HG03354 (cell line): ENCODE measurements around the gene CSNK1G3.
"Not testable (repeated sequence)": the region's sequence is repeated elsewhere in the genome, so short reads cannot be mapped to it uniquely, and the experiment has no call there.

Experiments
- ATAC-seq: cut with Tn5 transposase; IDR thresholded peaks from one replicate; pipeline ENCODE4 v1.9.1; 2021; ENCODE audit warnings: mild to moderate bottlenecking; ENCODE audit not compliant: unreplicated experiment, poor library complexity, severe bottlenecking

Gene CSNK1G3

GRCh38 chr5:123511648-123512605 is at the start of gene CSNK1G3:
TSS of gene CSNK1G3 (plus strand) at chr5:123512177. CDS start at chr5:123545664, 33,487 bp downstream.
- ATAC-seq: peak; percentile 91

GRCh38 chr5:123466839-123467238 is 45.1 kb upstream of the CSNK1G3 start:
- ATAC-seq: not testable (repeated sequence)

- no peak for ATAC-seq
Observed at GRCh38 chr5:123471385-123471784, 40.6 kb upstream of the CSNK1G3 start.

GRCh38 chr5:123472150-123472924 is 39.6 kb upstream of the CSNK1G3 start:
- ATAC-seq: no peak

GRCh38 chr5:123474228-123474627 is 37.7 kb upstream of the CSNK1G3 start:
- ATAC-seq: no peak

- ATAC-seq: no peak
Observed at GRCh38 chr5:123476731-123477130, 35.2 kb upstream of the CSNK1G3 start.

- no peak for ATAC-seq
Observed at GRCh38 chr5:123478546-123478945, 33.4 kb upstream of the CSNK1G3 start.

GRCh38 chr5:123482258-123482657 is 29.7 kb upstream of the CSNK1G3 start:
- ATAC-seq: no peak

- ATAC-seq: no peak
Observed at GRCh38 chr5:123483446-123484077, 28.4 kb upstream of the CSNK1G3 start.

- no peak for ATAC-seq
Observed at GRCh38 chr5:123485275-123485674, 26.7 kb upstream of the CSNK1G3 start.

GRCh38 chr5:123486951-123487655 is 24.9 kb upstream of the CSNK1G3 start:
- no peak for ATAC-seq

- no peak for ATAC-seq
Observed at GRCh38 chr5:123490974-123491373, 21.0 kb upstream of the CSNK1G3 start.

- not testable (repeated sequence) for ATAC-seq
Observed at GRCh38 chr5:123495211-123495610, 16.8 kb upstream of the CSNK1G3 start.

- no peak for ATAC-seq
Observed at GRCh38 chr5:123496892-123497291, 15.1 kb upstream of the CSNK1G3 start.

GRCh38 chr5:123500471-123500870 is 11.5 kb upstream of the CSNK1G3 start:
- no peak for ATAC-seq

- no peak for ATAC-seq
Observed at GRCh38 chr5:123502120-123502519, 9.9 kb upstream of the CSNK1G3 start.

- ATAC-seq: no peak
Observed at GRCh38 chr5:123503299-123503698, 8.7 kb upstream of the CSNK1G3 start.

GRCh38 chr5:123505633-123506032 is 6.3 kb upstream of the CSNK1G3 start:
- no peak for ATAC-seq

- ATAC-seq: no peak
Observed at GRCh38 chr5:123508441-123508840, 3.5 kb upstream of the CSNK1G3 start.

GRCh38 chr5:123511290-123511647 is 708 bp upstream of the CSNK1G3 start:
- no peak for ATAC-seq
